ENCODE results near the gene DPEP1.

The DPEP1 gene

GRCh38 chr16:89637379-89637778 lies 23.9 kb downstream of the DPEP1 start:
- no peak for DNase-seq (ENCODE audit: low spot score)
- ChIA-PET CTCF (interaction anchor here (0.7 kb wide), 1 partner anchor 38 kb away, joined by 3 read pairs; no protein-coding TSS in a partner anchor), POLR2A (ENCODE audit: low non-redundant PET) (interaction anchor here (0.5 kb wide), 1 partner anchor 369 kb away, joined by 3 read pairs; no protein-coding TSS in a partner anchor)
- TF ChIP-seq CTCF (conservative IDR thresholded peaks at IDR 0.05; ENCODE audit: low read depth) = no peak
- no peak overlapping the region; the same call in 1 of the 2 replicates for H3K27ac ChIP-seq

- ChIA-PET POLR2A (ENCODE audit: low non-redundant PET) (no interaction called here), CTCF (no interaction called here)
- no peak for TF ChIP-seq CTCF (conservative IDR thresholded peaks at IDR 0.05; ENCODE audit: low read depth)
- no peak for DNase-seq (ENCODE audit: low spot score)
- no peak overlapping the region for H3K27ac ChIP-seq
Measured at GRCh38 chr16:89638455-89638854, 25.0 kb downstream of the DPEP1 start.

GRCh38 chr16:89639385-89639784 lies 25.9 kb downstream of the DPEP1 start:
- TF ChIP-seq CTCF (conservative IDR thresholded peaks at IDR 0.05; ENCODE audit: low read depth) = no peak
- H3K27ac ChIP-seq = 0 out of 2 replicates have a peak overlapping the region, but pooled peaks have one; percentile 6
- DNase-seq (ENCODE audit: low spot score) = no peak
- ChIA-PET CTCF (interaction anchor here (0.6 kb wide), 1 partner anchor 138 kb away, joined by 3 read pairs; no protein-coding TSS in a partner anchor), POLR2A (ENCODE audit: low non-redundant PET) (no interaction called here)

GRCh38 chr16:89641458-89642119 lies 28.1 kb downstream of the DPEP1 start:
- peak; percentile 32; the same call in 1 of the 2 replicates for TF ChIP-seq CTCF (conservative IDR thresholded peaks at IDR 0.05; ENCODE audit: low read depth)
- DNase-seq (ENCODE audit: low spot score) = no peak
- CTCF ChIA-PET = interaction anchor here (0.6 to 1.1 kb wide), 10 partner anchors 8 to 587 kb away, joined by 3 to 7 read pairs (median 3); partner anchors contain the start of gene CPNE7
- POLR2A ChIA-PET (ENCODE audit: low non-redundant PET) = no interaction called here
- no peak overlapping the region for H3K27ac ChIP-seq

GRCh38 chr16:89642574-89642973 lies 29.1 kb downstream of the DPEP1 start:
- ChIA-PET CTCF (interaction anchor here (0.6 kb wide), 1 partner anchor 32 kb away, joined by 4 read pairs; no protein-coding TSS in a partner anchor), POLR2A (ENCODE audit: low non-redundant PET) (no interaction called here)
- H3K27ac ChIP-seq = no peak overlapping the region
- DNase-seq (ENCODE audit: low spot score) = no peak
- no peak for TF ChIP-seq CTCF (conservative IDR thresholded peaks at IDR 0.05; ENCODE audit: low read depth)

GRCh38 chr16:89643769-89644300 lies 30.4 kb downstream of the DPEP1 start:
- DNase-seq (ENCODE audit: low spot score) = no peak
- ChIA-PET CTCF (no interaction called here), POLR2A (ENCODE audit: low non-redundant PET) (no interaction called here)
- no peak for TF ChIP-seq CTCF (conservative IDR thresholded peaks at IDR 0.05; ENCODE audit: low read depth)
- H3K27ac ChIP-seq = peak overlapping the region; percentile 46
